ENCODE measurements around the gene CPLX3.
A peak's percentile ranks its signal among the peaks of the same experiment; 100 is the strongest.
"Not testable (repeated sequence)": the region's sequence is repeated elsewhere in the genome, so short reads cannot be mapped to it uniquely, and the experiment has no call there.

Gene CPLX3, protein sequence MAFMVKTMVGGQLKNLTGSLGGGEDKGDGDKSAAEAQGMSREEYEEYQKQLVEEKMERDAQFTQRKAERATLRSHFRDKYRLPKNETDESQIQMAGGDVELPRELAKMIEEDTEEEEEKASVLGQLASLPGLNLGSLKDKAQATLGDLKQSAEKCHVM

DNA sequence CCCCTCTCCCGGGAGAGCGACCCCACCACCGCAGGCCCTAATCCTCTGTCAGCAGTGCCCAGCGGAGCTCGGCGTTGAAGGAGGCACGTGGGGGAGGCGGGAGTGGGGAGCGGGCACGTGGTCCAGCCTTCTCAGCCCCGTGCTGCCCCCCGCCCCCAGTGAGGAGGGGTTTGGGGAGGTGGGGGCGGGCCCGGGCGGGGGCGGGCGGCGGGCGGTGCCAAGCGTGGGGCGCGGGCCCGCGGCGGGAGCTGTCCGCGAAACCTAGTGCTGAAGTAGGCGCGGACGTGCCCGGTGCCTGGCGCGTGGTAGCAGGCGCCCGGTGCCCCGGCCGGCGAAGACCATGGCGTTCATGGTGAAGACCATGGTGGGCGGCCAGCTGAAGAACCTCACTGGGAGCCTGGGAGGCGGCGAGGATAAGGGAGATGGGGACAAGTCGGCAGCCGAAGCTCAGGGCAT lies at the start of gene CPLX3:
TSS of gene CPLX3 (plus strand) at position 264 of the 456 bp plus-strand sequence. CDS start at position 341, 77 bp downstream.
- no peak for DNase-seq (ENCODE audit: low spot score)

DNA sequence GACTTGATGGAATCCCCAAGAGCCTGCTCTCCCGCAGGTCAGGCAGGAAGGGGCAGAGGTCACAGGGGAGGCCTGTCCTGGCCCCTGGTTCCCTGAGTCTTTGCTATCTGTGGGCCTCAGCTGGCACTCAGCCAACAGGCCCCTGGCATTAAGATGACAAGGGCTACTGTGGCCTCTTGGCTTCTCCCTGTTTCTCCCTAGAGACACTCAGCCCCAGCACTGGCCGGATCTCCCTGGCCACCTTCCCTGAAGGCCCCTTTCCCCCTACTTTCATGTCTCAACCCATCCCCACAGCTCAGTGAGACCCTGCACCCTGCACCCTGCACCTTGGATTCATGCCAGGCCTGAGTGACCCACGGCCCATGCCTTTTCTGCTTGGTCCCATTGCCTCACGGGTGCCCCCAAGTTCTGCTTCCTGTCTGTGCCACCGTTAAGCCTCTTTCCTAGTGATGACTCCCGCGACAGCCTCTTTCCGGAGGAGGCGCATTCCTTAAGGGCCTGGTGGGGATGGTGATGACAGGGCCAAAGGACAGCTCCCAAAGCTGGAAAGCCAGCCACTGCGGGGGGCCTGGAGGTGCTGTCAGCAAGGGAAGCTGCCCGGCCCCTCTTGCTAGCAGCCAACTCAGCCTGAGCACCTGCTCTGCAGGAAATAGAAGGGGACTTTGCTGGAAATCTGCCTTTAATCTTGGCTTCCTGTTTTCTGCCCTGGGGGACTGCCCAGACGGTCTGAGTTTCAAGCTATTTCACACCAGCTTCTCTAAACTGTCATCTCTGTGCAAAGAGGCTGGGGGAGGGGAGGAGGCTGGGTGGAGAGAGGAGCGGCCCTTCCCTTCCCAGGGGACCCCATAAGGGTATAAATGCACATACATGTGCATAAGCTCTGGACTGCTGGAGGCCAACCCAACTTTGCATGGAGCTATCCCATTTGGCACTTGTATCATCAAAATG lies 49.3 kb upstream of the CPLX3 start:
- no peak for DNase-seq (ENCODE audit: low spot score)

DNA sequence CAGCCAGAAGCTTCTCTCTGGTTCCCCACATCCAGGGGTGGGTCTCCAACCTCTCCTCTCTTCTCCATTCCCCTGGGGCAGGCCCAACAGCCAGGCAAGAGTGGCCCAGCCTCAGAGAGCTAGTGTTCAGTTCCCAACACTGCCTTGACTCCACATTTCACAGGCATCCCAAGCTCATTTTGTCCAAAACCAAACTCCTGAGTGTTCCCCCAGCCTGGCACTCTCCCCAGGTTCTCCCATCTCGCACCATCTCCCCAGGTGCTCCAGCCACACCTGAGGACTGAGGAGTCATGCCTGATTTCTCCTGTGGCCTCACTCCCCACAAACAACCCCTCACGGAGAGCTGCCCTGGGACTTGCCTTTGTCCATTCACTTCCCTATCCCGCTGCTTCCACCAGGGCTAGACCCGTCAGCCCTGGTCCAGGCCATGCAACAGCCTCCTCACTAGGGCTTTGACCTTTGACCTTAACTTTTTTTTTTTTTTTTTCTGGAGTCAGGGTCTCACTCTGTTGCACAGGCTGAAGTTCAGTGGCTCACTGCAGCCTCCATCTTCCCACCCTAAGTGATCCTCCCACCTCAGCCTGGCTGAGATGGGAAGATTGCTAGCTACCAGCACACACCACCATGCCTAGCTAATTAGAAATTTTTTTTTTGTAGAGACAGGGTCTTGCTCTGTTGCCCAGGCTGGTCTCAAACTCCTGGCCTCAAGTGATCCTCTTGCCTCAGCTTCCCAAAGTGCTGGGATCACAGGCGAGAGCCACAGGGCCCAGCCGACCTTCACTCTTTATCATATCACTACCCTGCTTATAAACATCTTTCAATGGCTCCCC lies 48.4 kb upstream of the CPLX3 start:
- DNase-seq (ENCODE audit: low spot score) = no peak

DNA sequence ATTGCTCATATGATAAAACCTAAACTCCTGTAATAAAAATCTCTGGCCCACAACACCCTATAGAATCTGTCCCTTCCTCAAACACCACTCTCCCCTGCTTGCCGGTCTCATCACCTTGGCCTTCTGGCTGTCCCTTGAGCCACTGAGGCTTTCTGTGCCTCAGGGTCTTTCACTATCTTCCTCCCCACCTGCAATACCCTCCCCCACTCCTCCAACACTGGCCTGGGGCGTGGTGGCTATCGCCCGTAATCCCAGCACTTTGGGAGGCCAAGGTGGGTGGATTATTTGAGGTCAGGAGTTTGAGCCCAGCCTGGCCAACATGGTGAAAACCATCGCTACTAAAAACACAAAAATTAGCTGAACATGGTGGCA lies 47.8 kb upstream of the CPLX3 start:
- DNase-seq (ENCODE audit: low spot score) = no peak

DNA sequence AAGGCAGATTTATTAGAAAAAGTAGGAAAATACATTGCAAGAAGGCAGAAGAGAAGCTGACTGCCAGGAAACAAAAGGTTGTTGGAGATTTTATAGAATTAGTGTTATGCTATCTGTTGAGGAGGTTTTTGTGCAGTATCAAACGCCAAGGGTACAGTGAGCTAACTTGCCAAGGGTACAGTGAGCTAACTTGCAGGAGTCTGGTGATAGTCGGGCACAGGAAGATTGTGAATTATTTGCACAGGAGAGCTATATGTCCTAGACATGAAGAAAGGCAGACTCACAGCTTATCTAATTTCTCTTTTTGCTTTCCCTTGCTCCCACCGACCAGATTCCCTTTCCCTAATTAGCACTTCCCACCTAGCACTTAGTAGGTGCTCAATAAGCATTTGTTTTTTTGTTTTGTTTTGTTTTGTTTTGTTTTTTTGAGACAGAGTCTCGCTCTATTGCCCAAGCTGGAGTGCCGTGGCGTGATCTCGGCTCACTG lies 47.2 kb upstream of the CPLX3 start:
- no peak for DNase-seq (ENCODE audit: low spot score)

DNA sequence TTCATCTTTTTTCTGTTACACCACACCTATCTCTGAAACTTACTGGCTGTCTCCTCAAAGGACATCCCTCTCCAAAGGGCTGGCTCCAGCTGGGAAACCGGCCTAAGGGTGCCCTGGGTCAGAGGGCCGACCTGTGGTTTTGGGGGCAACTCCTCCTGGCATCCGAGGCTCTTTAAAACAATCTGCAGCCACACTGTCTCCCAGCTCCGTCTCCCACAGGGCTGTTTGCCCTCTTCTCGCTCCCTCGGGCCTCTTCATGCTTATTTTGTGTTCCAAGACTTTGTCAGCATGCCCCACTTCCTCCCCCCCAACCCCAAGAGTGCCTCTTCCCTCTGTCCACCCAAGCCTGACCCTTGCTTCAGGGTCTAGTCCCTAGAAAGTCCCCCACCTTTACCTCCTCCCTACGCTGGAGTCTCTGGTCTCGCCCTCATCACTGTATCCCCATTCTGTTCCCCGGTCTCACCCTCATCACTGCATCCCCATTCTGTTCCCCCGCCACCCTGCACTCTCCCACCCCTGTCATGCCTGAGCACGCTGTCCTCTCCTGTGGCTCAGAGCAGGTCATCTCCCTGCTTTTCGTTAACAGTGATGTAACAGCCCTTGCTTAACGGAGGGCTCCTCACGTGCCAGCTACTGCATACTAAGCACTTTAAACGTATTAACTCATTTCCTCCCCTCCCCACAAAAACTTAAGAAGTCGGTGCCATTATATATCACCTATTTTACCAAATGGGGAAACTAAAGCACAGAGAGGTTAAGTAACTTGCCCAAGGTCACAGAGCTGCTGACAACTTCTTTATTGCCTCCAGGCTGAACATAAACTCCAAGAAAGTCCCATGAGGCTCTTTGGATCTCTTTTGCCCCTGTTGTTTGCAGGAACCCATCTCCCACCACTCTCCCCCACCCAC lies 45.6 kb upstream of the CPLX3 start:
- no peak for DNase-seq (ENCODE audit: low spot score)

DNA sequence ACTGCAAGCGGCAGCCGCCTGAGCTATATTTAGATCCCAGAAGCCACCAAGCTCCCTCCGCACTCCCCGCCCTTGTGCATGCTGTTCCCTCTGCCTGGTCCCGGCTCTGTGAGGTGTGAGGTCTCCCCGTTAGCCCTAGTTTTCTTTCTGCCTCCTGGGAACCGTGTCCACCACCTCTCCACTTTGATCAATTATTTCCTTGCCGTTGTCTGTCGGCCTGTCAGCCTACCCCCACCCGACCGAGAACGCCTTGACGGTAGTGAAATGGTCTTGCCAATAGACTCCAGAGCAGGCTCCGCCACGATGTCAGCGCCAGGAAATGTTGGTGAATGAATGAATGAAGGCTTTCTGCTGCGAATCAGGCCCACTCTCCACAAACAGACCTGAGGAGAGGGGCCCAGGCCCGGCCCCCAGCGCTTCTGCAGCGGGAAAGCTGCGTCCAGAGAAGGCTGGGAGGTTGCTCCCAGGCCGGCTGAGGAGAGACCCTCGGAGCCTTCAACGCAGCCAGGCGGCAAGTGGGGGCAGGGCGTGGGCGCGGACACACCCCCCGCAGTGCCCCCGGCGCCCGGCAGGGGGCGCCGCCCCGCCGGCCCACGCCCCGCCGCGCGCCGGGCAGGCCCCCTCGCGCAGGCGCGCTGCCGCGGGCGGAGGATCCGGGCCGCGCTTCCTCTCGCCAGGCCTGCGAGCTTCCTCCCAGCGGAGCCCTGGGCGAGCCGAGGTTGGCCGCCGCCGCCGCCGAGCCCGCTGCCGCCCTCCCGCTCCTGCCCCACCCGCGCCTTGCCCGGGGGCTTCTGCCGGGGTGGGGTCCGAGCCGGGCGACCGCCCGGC lies 44.8 kb upstream of the CPLX3 start, which contains the start of gene CSK:
TSS of gene CSK (plus strand) at position 650 of the 828 bp plus-strand sequence. CDS start 16,218 bp downstream, outside the sequence.
- DNase-seq (ENCODE audit: low spot score) = no peak

DNA sequence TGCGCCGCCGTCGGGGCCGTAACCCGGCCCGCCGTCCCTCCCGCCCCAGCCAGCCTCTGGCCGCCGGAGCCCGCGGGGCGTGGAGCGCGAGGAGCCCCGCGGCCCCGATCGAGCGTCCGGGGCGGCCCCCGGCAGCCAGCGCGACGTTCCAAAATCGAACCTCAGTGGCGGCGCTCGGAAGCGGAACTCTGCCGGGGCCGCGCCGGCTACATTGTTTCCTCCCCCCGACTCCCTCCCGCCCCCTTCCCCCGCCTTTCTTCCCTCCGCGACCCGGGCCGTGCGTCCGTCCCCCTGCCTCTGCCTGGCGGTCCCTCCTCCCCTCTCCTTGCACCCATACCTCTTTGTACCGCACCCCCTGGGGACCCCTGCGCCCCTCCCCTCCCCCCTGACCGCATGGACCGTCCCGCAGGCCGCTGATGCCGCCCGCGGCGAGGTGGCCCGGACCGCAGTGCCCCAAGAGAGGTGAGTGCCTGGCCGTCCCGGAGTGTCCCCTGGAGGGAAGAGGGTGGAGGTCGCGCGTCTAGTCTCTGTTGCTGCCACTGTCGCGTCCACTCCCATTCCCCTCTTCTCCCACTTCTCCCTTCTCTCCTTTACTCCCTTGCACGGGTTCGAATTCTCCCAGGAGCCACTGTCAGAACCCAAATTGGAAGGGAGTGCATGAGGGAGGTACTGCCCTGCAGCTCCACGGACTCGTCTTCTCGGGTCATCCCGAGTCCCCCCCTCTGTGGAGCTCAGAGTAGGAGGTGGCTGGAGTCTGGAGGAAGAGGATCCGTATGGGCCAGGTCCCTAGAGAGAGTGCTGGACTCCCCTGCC lies 44.0 kb upstream of the CPLX3 start:
- no peak for DNase-seq (ENCODE audit: low spot score)

DNA sequence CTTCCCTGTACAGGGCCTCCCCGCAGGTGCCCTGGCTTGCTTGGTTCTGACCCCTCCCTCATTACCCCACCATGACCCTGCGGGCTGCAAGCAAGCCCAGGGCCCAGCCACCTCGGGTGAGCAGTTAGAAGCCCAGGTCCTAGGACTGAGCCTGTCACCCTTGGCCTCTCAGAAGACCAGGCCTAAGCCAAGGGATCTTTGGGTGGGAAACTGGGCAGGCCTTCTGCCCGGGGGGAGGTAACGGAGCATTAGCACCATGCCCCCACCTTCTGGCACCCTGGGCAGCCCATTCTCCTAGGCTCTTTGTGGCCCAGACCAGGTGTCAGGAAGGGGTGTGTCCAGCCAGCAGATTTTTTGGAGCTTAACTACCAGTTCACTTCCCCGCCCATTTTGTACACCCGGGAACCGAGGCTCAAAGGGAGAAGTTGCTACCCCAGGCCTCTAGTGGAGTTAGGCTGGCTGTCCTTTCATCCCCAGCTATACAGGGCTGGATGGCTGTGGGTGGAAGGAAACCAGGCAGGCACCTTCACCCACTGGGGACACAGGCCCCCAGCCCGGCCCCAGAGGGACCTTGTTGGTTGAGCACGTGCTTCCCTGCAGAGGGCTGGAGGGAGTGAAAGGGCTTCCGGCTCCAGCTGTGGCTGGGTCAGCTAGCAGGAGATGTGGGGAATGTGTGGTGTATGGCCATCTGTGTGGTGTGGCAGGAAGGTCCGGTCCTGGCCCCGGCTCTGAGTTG lies 43.2 kb upstream of the CPLX3 start:
- no peak for DNase-seq (ENCODE audit: low spot score)

DNA sequence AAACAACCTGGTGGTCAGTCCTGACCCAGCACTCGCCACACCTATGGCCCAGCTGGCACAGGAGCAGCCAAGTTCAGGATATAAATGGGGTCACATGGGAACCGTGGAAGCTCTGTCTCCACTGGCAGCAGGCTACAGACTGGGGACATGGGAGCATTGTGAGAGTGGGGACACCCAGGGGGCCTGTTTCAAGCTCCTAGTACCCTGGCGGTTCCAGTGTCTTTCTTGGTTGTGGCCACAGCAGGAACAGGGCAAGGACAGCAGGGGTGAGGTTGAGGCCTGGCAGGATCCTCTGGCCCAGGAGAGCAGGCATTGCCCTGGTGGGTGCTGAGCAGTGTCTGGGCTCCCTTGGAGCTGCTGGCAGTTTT lies 42.6 kb upstream of the CPLX3 start:
- no peak for DNase-seq (ENCODE audit: low spot score)

DNA sequence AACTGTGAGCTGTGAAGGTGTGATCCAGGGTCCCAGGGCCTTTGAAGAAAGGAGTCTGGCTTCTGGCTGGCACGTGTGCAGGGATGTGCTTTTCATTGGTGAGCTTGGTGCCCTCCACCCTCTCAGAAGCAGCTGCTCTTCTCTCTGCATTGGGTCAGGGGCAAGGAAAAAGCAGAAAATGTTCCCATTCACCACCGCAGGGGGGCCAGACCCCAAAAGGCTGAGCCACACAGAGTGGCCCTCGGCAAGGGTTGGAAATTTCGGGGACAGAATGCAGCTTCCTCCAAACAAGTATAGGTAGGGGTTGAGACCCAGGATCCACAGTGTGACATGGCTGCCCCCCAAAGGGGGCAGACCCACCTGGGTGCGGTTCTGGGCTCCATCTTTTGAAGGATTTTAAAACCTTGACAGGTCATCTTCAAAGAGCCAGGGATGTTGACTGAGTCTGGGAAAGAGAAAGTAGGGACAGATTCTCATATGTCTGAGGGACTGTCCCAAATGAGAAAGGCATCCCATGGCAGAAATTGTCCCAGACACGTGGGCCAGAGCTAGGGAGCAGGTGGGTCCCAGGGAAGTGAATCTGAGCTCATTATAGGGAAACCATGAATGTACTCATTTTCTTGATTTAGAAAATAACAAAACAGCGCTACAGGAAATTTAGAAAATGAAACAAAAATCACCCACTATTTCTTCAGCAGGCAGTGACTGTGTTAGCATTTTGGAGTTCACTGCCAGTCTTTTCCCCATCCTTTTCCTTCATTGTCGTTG lies 41.8 kb upstream of the CPLX3 start:
- no peak for DNase-seq (ENCODE audit: low spot score)

DNA sequence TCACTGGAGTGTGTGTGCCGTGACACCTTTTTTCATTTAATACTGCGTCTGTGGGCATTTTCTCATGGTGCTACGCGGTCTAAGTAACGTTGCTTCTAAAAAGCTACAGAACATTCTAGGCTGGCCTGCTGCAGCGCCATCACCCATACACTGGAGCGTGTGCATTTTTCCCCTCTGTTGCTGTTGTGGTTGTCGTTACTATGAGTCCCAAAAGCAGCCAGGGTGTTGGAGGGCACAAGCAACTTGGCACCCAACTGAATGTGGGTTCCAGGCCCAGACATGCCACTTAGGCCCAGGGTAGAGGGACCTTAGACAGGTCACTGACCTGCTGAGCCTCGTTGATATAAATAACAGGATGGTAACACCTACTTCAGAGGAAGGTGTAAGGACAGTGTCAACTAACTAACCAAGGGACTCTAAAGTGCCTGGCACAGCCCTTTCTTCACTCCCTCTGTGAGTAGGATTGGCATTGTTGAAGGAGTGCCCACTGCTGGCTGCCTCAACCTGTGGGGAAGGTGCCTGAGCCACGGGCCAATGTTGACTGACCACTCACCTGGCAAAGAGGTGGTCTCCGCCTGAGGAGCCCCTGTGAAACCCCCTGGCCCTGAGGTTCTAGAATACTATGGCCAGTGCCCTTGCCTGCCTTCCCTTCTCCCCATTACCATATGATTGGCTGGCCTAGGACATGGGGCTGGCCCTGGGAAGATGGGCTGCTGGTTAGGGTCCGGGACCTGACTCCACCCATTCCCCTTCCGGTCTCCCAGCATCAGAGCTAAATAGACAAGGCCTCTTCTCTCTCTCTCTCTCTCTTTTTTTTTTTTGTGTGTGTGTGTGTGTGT lies 41.0 kb upstream of the CPLX3 start:
- no peak for DNase-seq (ENCODE audit: low spot score)

DNA sequence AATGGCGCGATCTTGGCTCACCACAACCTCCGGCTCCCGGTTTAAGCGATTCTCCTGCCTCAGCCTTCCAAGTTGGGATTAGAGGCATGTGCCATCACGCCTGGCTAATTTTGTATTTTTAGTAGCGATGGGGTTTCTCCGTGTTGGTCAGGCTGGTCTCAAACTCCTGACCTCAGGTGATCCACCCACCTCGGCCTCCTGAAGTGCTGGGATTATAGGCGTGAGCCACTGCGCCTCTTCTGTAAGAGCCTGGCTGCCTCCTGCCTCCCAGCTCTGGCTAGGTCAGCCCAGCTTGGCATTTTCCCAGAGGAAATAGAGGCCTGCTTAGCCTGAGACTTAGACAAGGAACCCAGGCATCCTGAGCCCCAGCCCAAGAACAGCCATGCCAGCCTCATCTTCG lies 40.3 kb upstream of the CPLX3 start:
- DNase-seq (ENCODE audit: low spot score) = not testable (repeated sequence)

DNA sequence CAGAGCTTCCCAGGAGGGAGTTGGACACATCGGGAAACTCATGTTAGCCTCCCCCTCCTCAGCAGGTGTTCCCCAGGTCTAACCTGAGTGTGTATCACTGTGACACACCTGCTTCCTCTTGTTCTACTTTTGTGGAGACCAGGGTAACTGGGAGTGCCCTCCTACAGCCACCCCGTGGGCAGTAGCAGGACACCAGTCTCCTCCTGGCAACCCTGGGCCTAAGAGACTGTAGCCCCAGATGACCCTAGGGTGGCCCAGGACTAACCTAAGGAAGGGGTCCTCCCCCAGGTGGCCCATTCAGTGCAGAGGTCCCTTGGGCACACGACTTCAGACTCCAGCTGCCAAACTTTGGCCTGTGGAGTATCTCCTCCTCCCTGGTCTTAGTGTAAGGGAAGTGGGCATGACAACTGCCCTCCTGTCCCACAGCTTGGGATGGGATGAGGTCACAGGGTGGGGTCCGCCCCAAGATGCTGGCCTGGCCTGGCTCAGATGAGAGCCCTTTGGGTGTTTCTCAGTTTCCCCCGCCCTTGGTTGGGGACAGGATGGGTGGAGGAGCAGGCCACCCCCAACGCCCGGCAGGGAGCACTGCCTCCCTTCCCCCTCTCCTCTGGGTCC lies 39.8 kb upstream of the CPLX3 start:
- DNase-seq (ENCODE audit: low spot score) = no peak

DNA sequence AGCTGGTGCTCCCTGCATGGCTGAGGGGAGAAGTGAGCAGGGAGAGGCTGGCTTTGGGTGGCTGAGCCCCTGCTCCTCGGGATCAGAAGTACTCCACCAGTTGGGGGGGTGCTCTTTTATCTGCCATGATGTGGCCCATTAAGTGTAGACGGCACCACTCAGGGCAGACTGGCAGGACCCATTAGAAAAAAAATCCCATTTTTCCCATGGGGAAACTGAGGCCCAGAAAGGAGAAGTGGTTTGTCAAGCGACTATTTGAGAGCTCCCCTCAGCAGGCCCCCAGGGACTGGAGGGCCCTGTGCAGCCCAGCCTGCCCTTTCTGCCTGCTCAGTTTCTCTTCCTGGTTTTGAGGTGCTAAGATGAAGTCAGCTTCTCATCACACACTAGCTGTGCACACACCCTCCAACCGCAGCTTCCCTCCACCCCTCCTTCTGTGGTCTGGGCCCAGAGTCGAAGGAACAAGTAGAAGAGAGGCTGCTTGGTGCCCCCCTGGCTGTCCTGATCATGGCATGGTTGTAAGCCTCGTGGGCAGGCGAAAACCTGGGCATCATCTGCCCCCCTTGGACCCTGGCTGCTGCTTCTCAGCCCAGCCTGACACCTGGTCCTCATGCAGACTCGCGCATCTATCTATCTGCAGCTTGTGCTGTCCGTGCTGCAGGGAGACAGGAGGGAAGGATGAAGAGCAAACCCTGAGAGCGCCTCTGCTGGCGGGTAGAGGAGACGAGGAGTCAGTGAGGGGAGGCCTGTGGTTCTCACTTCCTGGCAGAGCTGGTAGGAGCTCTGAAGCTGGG lies 39.0 kb upstream of the CPLX3 start:
- peak; percentile 90 for DNase-seq (ENCODE audit: low spot score)
